ENCODE results near the gene MUC5AC. TPM values are rescaled to one million over a fixed set of nuclear protein-coding genes. Genes with fewer than 3 reads are reported as not detected.
"Not testable (repeated sequence)": the region's sequence is repeated elsewhere in the genome, so short reads cannot be mapped to it uniquely, and the experiment has no call there.

The MUC5AC gene
- total RNA-seq, 1 donor from 2014 or later = not detected

GRCh38 chr11:1161410-1162137 lies 3.8 kb downstream of the MUC5AC start:
- no peak for DNase-seq (ENCODE audit: low read depth)
- no peak for TF ChIP-seq CTCF (conservative IDR thresholded peaks at IDR 0.05; ENCODE audit: low read depth, low read length)
- no peak overlapping the region for H3K4me3 ChIP-seq (ENCODE audit: low read depth, low read length)

GRCh38 chr11:1162138-1162475 lies 4.4 kb downstream of the MUC5AC start:
- no peak for DNase-seq (ENCODE audit: low read depth)
- H3K4me3 ChIP-seq (ENCODE audit: low read depth, low read length) = no peak overlapping the region
- no peak for TF ChIP-seq CTCF (conservative IDR thresholded peaks at IDR 0.05; ENCODE audit: low read depth, low read length)

- H3K4me3 ChIP-seq (ENCODE audit: low read depth, low read length) = no peak overlapping the region
- DNase-seq (ENCODE audit: low read depth) = no peak
- no peak for TF ChIP-seq CTCF (conservative IDR thresholded peaks at IDR 0.05; ENCODE audit: low read depth, low read length)
Measured at GRCh38 chr11:1162491-1163311, 4.9 kb downstream of the MUC5AC start.

- no peak for DNase-seq (ENCODE audit: low read depth)
- TF ChIP-seq CTCF (conservative IDR thresholded peaks at IDR 0.05; ENCODE audit: low read depth, low read length) = no peak
Measured at GRCh38 chr11:1163321-1163910, 5.7 kb downstream of the MUC5AC start.

GRCh38 chr11:1163911-1164735 lies 6.4 kb downstream of the MUC5AC start:
- no peak for TF ChIP-seq CTCF (conservative IDR thresholded peaks at IDR 0.05; ENCODE audit: low read depth, low read length)
- H3K4me3 ChIP-seq (ENCODE audit: low read depth, low read length) = no peak overlapping the region
- DNase-seq (ENCODE audit: low read depth) = no peak

More at GRCh38 chr11:1163321-1163910, 5.7 kb downstream of the MUC5AC start:
- no peak overlapping the region for H3K4me3 ChIP-seq (ENCODE audit: low read depth, low read length)

GRCh38 chr11:1164779-1165255 lies 7.1 kb downstream of the MUC5AC start:
- H3K4me3 ChIP-seq (ENCODE audit: low read depth, low read length); DNase-seq (ENCODE audit: low read depth): not testable (repeated sequence)
